ENCODE measurements around the gene CD36.
A peak's percentile ranks its signal among the peaks of the same experiment; 100 is the strongest.

GRCh38 chr7:80681272-80681885 lies 42.9 kb downstream of the CD36 start:
- TF ChIP-seq, protein P1, sequence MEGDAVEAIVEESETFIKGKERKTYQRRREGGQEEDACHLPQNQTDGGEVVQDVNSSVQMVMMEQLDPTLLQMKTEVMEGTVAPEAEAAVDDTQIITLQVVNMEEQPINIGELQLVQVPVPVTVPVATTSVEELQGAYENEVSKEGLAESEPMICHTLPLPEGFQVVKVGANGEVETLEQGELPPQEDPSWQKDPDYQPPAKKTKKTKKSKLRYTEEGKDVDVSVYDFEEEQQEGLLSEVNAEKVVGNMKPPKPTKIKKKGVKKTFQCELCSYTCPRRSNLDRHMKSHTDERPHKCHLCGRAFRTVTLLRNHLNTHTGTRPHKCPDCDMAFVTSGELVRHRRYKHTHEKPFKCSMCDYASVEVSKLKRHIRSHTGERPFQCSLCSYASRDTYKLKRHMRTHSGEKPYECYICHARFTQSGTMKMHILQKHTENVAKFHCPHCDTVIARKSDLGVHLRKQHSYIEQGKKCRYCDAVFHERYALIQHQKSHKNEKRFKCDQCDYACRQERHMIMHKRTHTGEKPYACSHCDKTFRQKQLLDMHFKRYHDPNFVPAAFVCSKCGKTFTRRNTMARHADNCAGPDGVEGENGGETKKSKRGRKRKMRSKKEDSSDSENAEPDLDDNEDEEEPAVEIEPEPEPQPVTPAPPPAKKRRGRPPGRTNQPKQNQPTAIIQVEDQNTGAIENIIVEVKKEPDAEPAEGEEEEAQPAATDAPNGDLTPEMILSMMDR (IDR thresholded peaks at IDR 0.05) = peak; percentile 36
- TF ChIP-seq EZH2 (IDR thresholded peaks at IDR 0.05) = no peak
- no peak for TF ChIP-seq EZH2phosphoT487 (IDR thresholded peaks at IDR 0.05)
